K562 (cell line): ENCODE results near the gene CSNK1G1.

Source experiments
- CTCF ChIP-seq, 3 experiments: IDR thresholded peaks in 2 of 3; conservative IDR thresholded peaks in 1 of 3; 2 replicates each; pipeline ENCODE4 v1.5.1; 2011 to 2012; ENCODE audit warnings: low read length in 3 of 3, mild to moderate bottlenecking in 3 of 3, control low read depth in 2 of 3, improper control_type of control experiment in 1 of 3, inconsistent platforms in 1 of 3, low read depth in 1 of 3, mixed read lengths in 1 of 3, moderate library complexity in 1 of 3; ENCODE audit not compliant: insufficient read depth in 2 of 3
- FOXK2 ChIP-seq, 2 experiments: fragments of 450-650 bp; IDR thresholded peaks in 1 of 2; conservative IDR thresholded peaks in 1 of 2; 2 replicates each; pipeline ENCODE4 v1.6.1; 2016; ENCODE audit warnings: low read depth in 2 of 2, mild to moderate bottlenecking in 1 of 2
- NR4A1 ChIP-seq, 2 experiments: fragments of 250-450 bp in 1 of 2; fragments of 450-650 bp in 1 of 2; sonication (Bioruptor Pico) in 1 of 2; IDR thresholded peaks; 2 replicates each; pipeline versions ENCODE4 v1.4.0 to v1.6.1; 2016 to 2020; ENCODE audit warnings: mild to moderate bottlenecking in 2 of 2, missing compliant biosample characterization in 1 of 2, missing genetic modification characterization in 1 of 2, moderate library complexity in 1 of 2
- ZC3H11A ChIP-seq: IDR thresholded peaks from 2 replicates; pipeline ENCODE4 v1.6.1; 2012; ENCODE audit warnings: low read depth, low read length, improper control_type of control experiment
- ZNF143 ChIP-seq: sonication (generic); formaldehyde crosslinking; IDR thresholded peaks from 2 replicates; pipeline ENCODE4 v1.9.0; 2022; ENCODE audit warnings: mild to moderate bottlenecking, missing genetic modification reagents
- TF ChIP-seq, protein P1 (sequence below): fragments of 450-650 bp; IDR thresholded peaks from 2 replicates; pipeline ENCODE4 v1.6.1; 2014; ENCODE audit warnings: low read depth, mild to moderate bottlenecking, moderate library complexity, borderline replicate concordance

GRCh38 chr15:64355944-64356709 lies at the start of gene CSNK1G1:
- TF ChIP-seq, protein P1, sequence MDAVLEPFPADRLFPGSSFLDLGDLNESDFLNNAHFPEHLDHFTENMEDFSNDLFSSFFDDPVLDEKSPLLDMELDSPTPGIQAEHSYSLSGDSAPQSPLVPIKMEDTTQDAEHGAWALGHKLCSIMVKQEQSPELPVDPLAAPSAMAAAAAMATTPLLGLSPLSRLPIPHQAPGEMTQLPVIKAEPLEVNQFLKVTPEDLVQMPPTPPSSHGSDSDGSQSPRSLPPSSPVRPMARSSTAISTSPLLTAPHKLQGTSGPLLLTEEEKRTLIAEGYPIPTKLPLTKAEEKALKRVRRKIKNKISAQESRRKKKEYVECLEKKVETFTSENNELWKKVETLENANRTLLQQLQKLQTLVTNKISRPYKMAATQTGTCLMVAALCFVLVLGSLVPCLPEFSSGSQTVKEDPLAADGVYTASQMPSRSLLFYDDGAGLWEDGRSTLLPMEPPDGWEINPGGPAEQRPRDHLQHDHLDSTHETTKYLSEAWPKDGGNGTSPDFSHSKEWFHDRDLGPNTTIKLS = peak; percentile 21; the same call in 1 of the 2 replicates
- no peak for TF ChIP-seq NR4A1 (CRISPR knock-in tag; IDR thresholded peaks at IDR 0.05)
- TF ChIP-seq NR4A1 (tag; IDR thresholded peaks at IDR 0.05) = 0 out of 2 replicates have a peak, but pooled peaks have one; percentile 29
- TF ChIP-seq ZC3H11A = no peak
- TF ChIP-seq FOXK2 (conservative IDR thresholded peaks at IDR 0.05 in 1 of 2, IDR thresholded peaks at IDR 0.05 in 1 of 2; ENCODE audit: low read depth in 2 of 2) = peak; percentile 56 to 78; a peak in 3 of 4 replicates
- TF ChIP-seq CTCF (IDR thresholded peaks at IDR 0.05 in 2 of 3, conservative IDR thresholded peaks at IDR 0.05 in 1 of 3; ENCODE audit: insufficient read depth in 2 of 3, low read depth in 1 of 3, low read length in 3 of 3) = peak; percentile 45 to 92 (median 92); a peak in 4 of 6 replicates
- 0 out of 2 replicates have a peak, but pooled peaks have one; percentile 37 for TF ChIP-seq ZNF143 (CRISPR knock-in tag)
